GM12873 (cell line): Measurements from ENCODE around the gene P2RX4.
A peak's percentile ranks its signal among the peaks of the same experiment; 100 is the strongest.

Experiments
- CTCF ChIP-seq: IDR thresholded peaks from 2 replicates; pipeline ENCODE4 v1.5.1; 2012; ENCODE audit warnings: low read depth, mild to moderate bottlenecking, moderate library complexity, low read length, control low read depth; ENCODE audit not compliant: insufficient read depth; ENCODE audit errors: missing control alignments

The P2RX4 gene

GRCh38 chr12:121218588-121219352 lies 8.8 kb downstream of the P2RX4 start:
- TF ChIP-seq CTCF = no peak

GRCh38 chr12:121219353-121219986 lies 9.5 kb downstream of the P2RX4 start:
- TF ChIP-seq CTCF = no peak

GRCh38 chr12:121222847-121223246 lies 12.9 kb downstream of the P2RX4 start:
- TF ChIP-seq CTCF = no peak

- TF ChIP-seq CTCF = peak; percentile 70
Measured at GRCh38 chr12:121223292-121224285, 13.7 kb downstream of the P2RX4 start.

GRCh38 chr12:121224591-121224990 lies 14.7 kb downstream of the P2RX4 start:
- no peak for TF ChIP-seq CTCF

GRCh38 chr12:121226399-121226798 lies 16.5 kb downstream of the P2RX4 start:
- TF ChIP-seq CTCF = no peak

- peak; percentile 17 for TF ChIP-seq CTCF
Measured at GRCh38 chr12:121227294-121227693, 17.4 kb downstream of the P2RX4 start.
